ENCODE data around the gene ELF2. TPM values are rescaled to one million over a fixed set of nuclear protein-coding genes. Genes with fewer than 3 reads are reported as not detected.
"Not testable (repeated sequence)": the region's sequence is repeated elsewhere in the genome, so short reads cannot be mapped to it uniquely, and the experiment has no call there.

Gene ELF2
- total and polyA plus RNA-seq, 11 donors, result 10.3 to 44.2 (median 34.0) TPM

DNA sequence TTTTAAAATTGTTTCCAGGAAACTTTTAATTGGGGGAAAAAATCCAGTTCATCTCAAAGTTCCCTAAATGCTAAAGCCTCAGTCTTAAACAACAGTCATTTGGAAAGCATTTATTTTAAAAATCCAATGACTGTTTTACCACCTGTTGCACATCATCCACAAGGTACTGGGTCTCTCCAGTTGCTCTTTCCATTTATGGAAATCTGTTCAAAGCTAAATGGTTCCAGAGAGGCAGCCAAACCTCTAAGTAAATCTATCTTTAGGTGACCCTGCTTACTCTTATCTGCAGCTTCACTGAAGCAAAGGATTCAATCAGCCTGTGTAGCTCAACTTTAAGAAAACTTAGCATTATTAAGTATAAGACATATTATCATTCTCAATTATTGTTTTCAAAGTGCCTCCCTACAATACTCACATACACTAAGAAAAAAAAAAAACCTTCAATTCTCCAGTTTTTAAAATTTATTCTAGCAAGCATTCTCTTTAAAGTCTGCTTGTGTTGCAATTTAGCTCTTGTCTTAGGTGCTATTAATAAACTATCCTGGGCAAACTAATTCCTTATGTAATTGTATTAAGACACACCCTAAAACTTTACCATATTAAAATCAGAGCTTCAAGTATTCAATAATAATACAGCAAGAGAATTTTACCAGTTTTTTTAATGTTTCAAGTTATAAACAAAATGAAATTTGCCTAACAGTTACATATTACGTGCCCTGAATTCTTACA lies 100.8 kb downstream of the ELF2 start:
- TF ChIP-seq POLR2A (IDR thresholded peaks at IDR 0.05), result no peak
- TF ChIP-seq, protein P1, sequence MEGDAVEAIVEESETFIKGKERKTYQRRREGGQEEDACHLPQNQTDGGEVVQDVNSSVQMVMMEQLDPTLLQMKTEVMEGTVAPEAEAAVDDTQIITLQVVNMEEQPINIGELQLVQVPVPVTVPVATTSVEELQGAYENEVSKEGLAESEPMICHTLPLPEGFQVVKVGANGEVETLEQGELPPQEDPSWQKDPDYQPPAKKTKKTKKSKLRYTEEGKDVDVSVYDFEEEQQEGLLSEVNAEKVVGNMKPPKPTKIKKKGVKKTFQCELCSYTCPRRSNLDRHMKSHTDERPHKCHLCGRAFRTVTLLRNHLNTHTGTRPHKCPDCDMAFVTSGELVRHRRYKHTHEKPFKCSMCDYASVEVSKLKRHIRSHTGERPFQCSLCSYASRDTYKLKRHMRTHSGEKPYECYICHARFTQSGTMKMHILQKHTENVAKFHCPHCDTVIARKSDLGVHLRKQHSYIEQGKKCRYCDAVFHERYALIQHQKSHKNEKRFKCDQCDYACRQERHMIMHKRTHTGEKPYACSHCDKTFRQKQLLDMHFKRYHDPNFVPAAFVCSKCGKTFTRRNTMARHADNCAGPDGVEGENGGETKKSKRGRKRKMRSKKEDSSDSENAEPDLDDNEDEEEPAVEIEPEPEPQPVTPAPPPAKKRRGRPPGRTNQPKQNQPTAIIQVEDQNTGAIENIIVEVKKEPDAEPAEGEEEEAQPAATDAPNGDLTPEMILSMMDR (IDR thresholded peaks at IDR 0.05), result no peak
- Histone ChIP-seq H3K27me3 (no peaks in the 10 kb centered on the region), H3K4me3 (no peak overlapping the region), H3K27ac (peak overlapping the region; percentile 44 to 95 (median 68)), H3K4me1 (peaks cover 0 to 65% (median 48%) of the 10 kb centered on the region in 12 donors), H3K36me3 (peaks cover 0 to 25% (median 19%) of the 10 kb centered on the region in 9 donors), H3K9me3 (no peaks in the 10 kb centered on the region)
- WGBS, 4 donors, result 50 to 71% (median 63%) methylated on average over 1 of the region's 1 CpG
- ATAC-seq (peak; percentile 86 to 90 (median 88)), DNase-seq (no peak)
- intact Hi-C loops (cut with DNase I), result no loop called here

DNA sequence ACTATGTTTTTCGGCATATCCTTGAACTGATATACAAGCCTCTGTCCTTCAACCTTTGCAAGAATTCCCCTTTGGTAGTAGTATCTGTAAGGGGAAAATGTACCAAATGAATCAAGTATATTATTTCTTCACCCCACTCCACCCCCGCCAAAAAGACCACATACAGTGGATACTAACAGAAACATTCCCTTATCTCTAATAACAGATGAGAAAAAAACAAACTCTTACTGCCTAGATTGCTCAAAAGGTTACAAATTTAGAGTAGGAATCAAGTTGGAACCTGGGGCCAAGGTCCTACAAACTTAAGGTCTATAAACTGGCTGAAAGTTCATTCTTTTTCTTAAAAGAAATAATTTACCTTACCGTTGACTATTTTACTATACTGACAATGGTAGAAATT lies 116.4 kb downstream of the ELF2 start:
- DNase-seq, result no peak
- TF ChIP-seq, protein P1 (IDR thresholded peaks at IDR 0.05), result no peak
- H3K27me3 ChIP-seq, result no peaks in the 10 kb centered on the region
- H3K9me3 ChIP-seq, result no peaks in the 10 kb centered on the region
- no peak overlapping the region for H3K4me3 ChIP-seq
- ATAC-seq, result no peak
- H3K27ac ChIP-seq, result no peak overlapping the region
- 94 to 99% (median 98%) methylated on average over 3 of the region's 3 CpGs for WGBS, 4 donors
- intact Hi-C loops (cut with DNase I), result no loop called here
- H3K4me1 ChIP-seq, result peaks cover 0 to 24% (median 4%) of the 10 kb centered on the region in 12 donors
- peaks cover 0 to 99% (median 98%) of the 10 kb centered on the region in 9 donors for H3K36me3 ChIP-seq

DNA sequence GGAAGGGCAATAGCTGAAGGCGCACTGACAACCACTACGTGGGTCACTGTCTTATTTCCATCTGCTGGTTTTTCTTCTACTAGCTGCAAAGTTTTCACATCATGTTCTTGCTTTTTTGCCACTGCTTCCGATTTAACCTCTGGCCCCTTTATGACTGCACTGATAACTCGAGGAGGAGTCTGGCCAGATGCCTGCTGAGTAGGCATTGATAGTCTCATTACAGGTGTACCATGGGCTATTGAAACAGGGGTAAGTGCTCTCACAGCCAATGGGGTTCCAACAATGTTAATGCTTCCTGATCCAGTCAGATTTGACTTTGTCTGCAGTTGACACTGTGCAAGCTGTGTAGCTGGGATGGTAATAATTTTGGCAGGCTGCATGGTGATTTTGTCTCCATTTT lies 118.0 kb downstream of the ELF2 start:
- peaks cover 0 to 99% (median 94%) of the 10 kb centered on the region in 9 donors for H3K36me3 ChIP-seq
- H3K4me3 ChIP-seq; H3K9me3 ChIP-seq; H3K27ac ChIP-seq; H3K27me3 ChIP-seq; intact Hi-C loops (cut with DNase I); DNase-seq: not testable (repeated sequence)
- H3K4me1 ChIP-seq, result peaks cover 0 to 40% (median 15%) of the 10 kb centered on the region in 12 donors
- ATAC-seq, result peak in 3 of 4 donors; percentile 24 to 54 (median 37)
- 52 to 57% (median 56%) methylated on average over 4 of the region's 4 CpGs for WGBS, 4 donors

DNA sequence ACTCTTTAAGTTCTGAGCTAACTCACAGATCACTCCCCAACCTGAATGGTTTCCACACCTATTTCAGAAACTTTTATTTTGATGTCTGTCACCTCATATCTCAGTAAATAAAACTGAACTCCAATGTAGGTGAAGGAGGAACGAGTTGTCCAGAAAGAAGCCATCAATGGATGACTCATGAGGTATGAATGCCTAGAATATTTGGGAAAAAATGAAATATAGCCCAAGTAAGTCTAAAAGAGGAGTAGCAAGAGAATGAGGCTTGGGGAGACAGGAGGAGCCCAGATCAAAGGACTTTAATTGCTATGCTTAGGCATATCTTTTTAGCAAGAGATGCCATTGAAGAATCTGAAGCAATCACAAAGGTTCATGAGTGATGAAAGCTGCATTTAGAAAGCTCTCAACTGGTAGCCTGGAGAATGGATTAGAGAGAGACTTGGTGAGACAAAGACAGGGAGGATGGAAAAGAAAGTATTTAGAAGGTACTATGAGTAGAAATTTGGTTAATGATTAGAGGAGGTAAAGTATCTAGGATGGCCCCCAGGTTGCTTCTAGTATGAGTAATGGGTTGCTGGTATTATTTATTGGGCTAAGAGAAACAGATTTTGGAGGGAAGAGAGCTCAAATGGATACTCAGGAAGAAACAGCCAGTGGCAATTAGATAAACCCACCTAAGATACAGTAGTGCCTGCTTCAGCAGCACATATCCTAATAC lies 122.1 kb downstream of the ELF2 start:
- TF ChIP-seq POLR2A (IDR thresholded peaks at IDR 0.05), result no peak
- TF ChIP-seq, protein P1 (IDR thresholded peaks at IDR 0.05), result no peak
- H3K27ac ChIP-seq, result peak overlapping the region in 2 of 12 donors; percentile 3 to 11
- no peaks in the 10 kb centered on the region for H3K27me3 ChIP-seq
- ATAC-seq (peak in 1 of 4 donors; percentile 16), DNase-seq (no peak)
- no peaks in the 10 kb centered on the region for H3K9me3 ChIP-seq
- peaks cover 0 to 95% (median 83%) of the 10 kb centered on the region in 9 donors for H3K36me3 ChIP-seq
- no peak overlapping the region for H3K4me3 ChIP-seq
- 19 to 37% (median 24%) methylated on average over 1 of the region's 1 CpG for WGBS, 4 donors
- peaks cover 0 to 53% (median 16%) of the 10 kb centered on the region in 12 donors for H3K4me1 ChIP-seq
- intact Hi-C loops (cut with DNase I), result no loop called here

All from heart left ventricle (tissue), 16 donors.